Nephron (organoid): ENCODE results near the gene PDK1.
"Not testable (repeated sequence)": the region's sequence is repeated elsewhere in the genome, so short reads cannot be mapped to it uniquely, and the experiment has no call there.

Experiments
- H3K27ac Mint-ChIP-seq, 3 experiments: 2 replicates each; pipeline ENCODE4 v1.8.0; 2020; ENCODE audit warnings: mixed read lengths in 3 of 3, mild to moderate bottlenecking in 2 of 3, moderate library complexity in 1 of 3
- H3K27me3 Mint-ChIP-seq: 2 replicates; pipeline ENCODE4 v1.8.0; 2021; ENCODE audit warnings: low read depth, mild to moderate bottlenecking, moderate library complexity, mixed read lengths
- H3K36me3 Mint-ChIP-seq: 2 replicates; pipeline ENCODE4 v1.8.0; 2020; ENCODE audit warnings: low read depth, mixed read lengths
- H3K4me1 Mint-ChIP-seq: 2 replicates; pipeline ENCODE4 v1.8.0; 2020; ENCODE audit warnings: mixed read lengths
- H3K4me3 Mint-ChIP-seq, 3 experiments: 2 replicates each; pipeline ENCODE4 v1.8.0; 2020; ENCODE audit warnings: mild to moderate bottlenecking in 3 of 3, mixed read lengths in 3 of 3, moderate library complexity in 2 of 3
- H3K9me3 Mint-ChIP-seq: 2 replicates; pipeline ENCODE4 v1.8.0; 2020; ENCODE audit warnings: mixed read lengths
- CTCF ChIP-seq, 3 experiments: fragments of 200-600 bp; sonication (generic); IDR thresholded peaks; one replicate each; pipeline ENCODE4 v1.5.0; 2021; ENCODE audit warnings: antibody characterized with exemption in 3 of 3; ENCODE audit not compliant: unreplicated experiment in 3 of 3

PDK1 gene

GRCh38 chr2:172549131-172549530 is 6.8 kb upstream of the PDK1 start:
- Mint-ChIP-seq H3K9me3 (peaks cover 20% of the 10 kb centered on the region), H3K27me3 (no peaks in the 10 kb centered on the region), H3K4me3 (no peak overlapping the region), H3K4me1 (no peaks in the 10 kb centered on the region), H3K27ac (no peak overlapping the region), H3K36me3 (peaks cover 15% of the 10 kb centered on the region)
- TF ChIP-seq CTCF (IDR thresholded peaks at IDR 0.05; ENCODE audit: unreplicated experiment in 3 of 3), result no peak

GRCh38 chr2:172549802-172550201 is 6.1 kb upstream of the PDK1 start:
- Mint-ChIP-seq H3K9me3 (peaks cover 19% of the 10 kb centered on the region), H3K36me3 (peaks cover 13% of the 10 kb centered on the region)
- H3K27ac Mint-ChIP-seq, H3K4me3 Mint-ChIP-seq, H3K4me1 Mint-ChIP-seq, H3K27me3 Mint-ChIP-seq: not testable (repeated sequence)

GRCh38 chr2:172550419-172550818 is 5.5 kb upstream of the PDK1 start:
- TF ChIP-seq CTCF (IDR thresholded peaks at IDR 0.05; ENCODE audit: unreplicated experiment in 3 of 3), result no peak
- Mint-ChIP-seq H3K9me3 (peaks cover 15% of the 10 kb centered on the region), H3K36me3 (peaks cover 9% of the 10 kb centered on the region), H3K4me1 (peaks cover 8% of the 10 kb centered on the region), H3K27ac (peak overlapping the region in 2 of 3 experiments; percentile 38 to 78), H3K4me3 (no peak overlapping the region), H3K27me3 (no peaks in the 10 kb centered on the region)

GRCh38 chr2:172551271-172551670 is 4.6 kb upstream of the PDK1 start:
- H3K27ac Mint-ChIP-seq, result peak overlapping the region; percentile 4 to 78 (median 16)
- H3K27me3 Mint-ChIP-seq, result no peaks in the 10 kb centered on the region
- peaks cover 8% of the 10 kb centered on the region for H3K9me3 Mint-ChIP-seq
- peaks cover 9% of the 10 kb centered on the region for H3K4me1 Mint-ChIP-seq
- TF ChIP-seq CTCF (IDR thresholded peaks at IDR 0.05; ENCODE audit: unreplicated experiment in 3 of 3), result no peak
- no peak overlapping the region for H3K4me3 Mint-ChIP-seq
- H3K36me3 Mint-ChIP-seq, result peaks cover 9% of the 10 kb centered on the region

- no peak for TF ChIP-seq CTCF (IDR thresholded peaks at IDR 0.05; ENCODE audit: unreplicated experiment in 3 of 3)
- H3K27me3 Mint-ChIP-seq, result no peaks in the 10 kb centered on the region
- no peak overlapping the region for H3K27ac Mint-ChIP-seq
- peaks cover 21% of the 10 kb centered on the region for H3K4me1 Mint-ChIP-seq
- peak overlapping the region in 2 of 3 experiments; percentile 31 to 50 for H3K4me3 Mint-ChIP-seq
- H3K36me3 Mint-ChIP-seq, result peaks cover 6% of the 10 kb centered on the region
- peaks cover 2% of the 10 kb centered on the region for H3K9me3 Mint-ChIP-seq
These were observed 3.2 kb upstream of the PDK1 start for GRCh38 chr2:172552547-172553291.

- Mint-ChIP-seq H3K4me3 (peak overlapping the region; percentile 88 to 99 (median 98)), H3K27me3 (no peaks in the 10 kb centered on the region), H3K9me3 (no peaks in the 10 kb centered on the region), H3K27ac (no peak overlapping the region), H3K36me3 (no peaks in the 10 kb centered on the region), H3K4me1 (peaks cover 31% of the 10 kb centered on the region)
- no peak for TF ChIP-seq CTCF (IDR thresholded peaks at IDR 0.05; ENCODE audit: unreplicated experiment in 3 of 3)
These were observed 1.3 kb upstream of the PDK1 start for GRCh38 chr2:172554352-172555271.
